ENCODE data around the gene EGFLAM.

EGFLAM gene

DNA sequence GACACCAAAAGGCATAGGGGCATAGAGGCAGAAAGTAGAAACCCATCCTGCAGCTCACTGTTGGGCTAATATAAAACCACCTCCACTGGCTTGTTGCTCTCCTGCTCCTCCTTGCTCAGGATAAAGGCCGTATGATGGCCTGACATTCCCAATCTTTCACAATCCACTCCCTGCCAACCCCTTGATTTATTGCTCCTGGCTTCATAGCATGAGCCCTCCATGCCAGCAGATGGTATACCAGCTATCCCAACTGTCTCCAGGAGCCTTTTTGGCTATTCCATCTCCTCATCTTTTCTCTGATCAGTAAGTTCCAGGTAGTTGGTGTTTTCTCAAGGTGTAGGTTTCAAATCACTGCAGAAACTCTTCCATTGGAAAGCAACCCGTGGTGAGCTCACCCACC is 128.8 kb downstream of the EGFLAM start:
- H3K4me3 ChIP-seq (replicated peaks; ENCODE audit: low read depth, low read length) = no peak overlapping the region
- TF ChIP-seq, protein P1, sequence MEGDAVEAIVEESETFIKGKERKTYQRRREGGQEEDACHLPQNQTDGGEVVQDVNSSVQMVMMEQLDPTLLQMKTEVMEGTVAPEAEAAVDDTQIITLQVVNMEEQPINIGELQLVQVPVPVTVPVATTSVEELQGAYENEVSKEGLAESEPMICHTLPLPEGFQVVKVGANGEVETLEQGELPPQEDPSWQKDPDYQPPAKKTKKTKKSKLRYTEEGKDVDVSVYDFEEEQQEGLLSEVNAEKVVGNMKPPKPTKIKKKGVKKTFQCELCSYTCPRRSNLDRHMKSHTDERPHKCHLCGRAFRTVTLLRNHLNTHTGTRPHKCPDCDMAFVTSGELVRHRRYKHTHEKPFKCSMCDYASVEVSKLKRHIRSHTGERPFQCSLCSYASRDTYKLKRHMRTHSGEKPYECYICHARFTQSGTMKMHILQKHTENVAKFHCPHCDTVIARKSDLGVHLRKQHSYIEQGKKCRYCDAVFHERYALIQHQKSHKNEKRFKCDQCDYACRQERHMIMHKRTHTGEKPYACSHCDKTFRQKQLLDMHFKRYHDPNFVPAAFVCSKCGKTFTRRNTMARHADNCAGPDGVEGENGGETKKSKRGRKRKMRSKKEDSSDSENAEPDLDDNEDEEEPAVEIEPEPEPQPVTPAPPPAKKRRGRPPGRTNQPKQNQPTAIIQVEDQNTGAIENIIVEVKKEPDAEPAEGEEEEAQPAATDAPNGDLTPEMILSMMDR (IDR thresholded peaks at IDR 0.05; ENCODE audit: low read length, missing control alignments) = no peak
- DNase-seq (ENCODE audit: low read depth) = no peak

DNA sequence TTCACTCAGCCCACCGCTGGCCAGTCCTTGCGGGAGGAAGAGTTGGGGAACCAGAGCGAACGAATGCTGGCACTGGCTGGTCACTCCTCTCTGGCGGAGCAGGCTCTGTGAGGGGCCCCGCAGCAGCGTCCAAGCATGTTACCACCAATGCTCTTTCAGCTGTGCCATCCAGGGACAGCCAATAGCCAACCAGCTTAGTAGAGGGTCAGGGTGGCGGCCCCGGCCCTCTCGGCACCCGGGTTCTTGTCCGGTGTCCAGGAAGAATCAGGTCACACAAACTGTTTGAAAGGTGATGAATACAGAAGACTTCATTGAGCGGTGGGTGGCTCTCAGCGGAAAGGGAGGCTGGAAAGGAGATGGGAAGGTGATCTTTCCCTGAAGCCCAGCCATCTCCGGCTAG is 135.3 kb downstream of the EGFLAM start:
- H3K4me3 ChIP-seq (replicated peaks; ENCODE audit: low read depth, low read length) = no peak overlapping the region
- DNase-seq (ENCODE audit: low read depth) = no peak
- TF ChIP-seq, protein P1 (IDR thresholded peaks at IDR 0.05; ENCODE audit: low read length, missing control alignments) = no peak

DNA sequence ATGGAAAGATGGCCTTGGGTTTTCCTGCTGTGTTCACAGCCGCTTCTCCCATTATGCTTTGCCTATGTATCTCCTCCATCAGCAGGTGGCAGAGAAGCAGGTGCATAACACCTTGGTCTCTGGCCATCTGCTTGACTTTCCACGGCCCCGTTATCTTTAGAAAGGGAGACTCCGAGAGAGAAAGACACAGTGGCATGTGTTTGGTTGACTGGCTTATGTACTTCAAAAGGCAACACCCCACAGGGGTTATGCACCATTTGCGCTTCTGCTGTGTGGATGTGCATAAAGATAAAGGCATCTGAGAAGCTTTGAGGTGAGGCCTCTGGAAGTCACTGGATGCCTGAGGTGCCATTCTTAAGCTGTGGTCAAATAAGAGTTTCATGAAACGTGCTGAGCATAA is 138.4 kb downstream of the EGFLAM start:
- DNase-seq (ENCODE audit: low read depth) = no peak
- TF ChIP-seq, protein P1 (IDR thresholded peaks at IDR 0.05; ENCODE audit: low read length, missing control alignments) = no peak

DNA sequence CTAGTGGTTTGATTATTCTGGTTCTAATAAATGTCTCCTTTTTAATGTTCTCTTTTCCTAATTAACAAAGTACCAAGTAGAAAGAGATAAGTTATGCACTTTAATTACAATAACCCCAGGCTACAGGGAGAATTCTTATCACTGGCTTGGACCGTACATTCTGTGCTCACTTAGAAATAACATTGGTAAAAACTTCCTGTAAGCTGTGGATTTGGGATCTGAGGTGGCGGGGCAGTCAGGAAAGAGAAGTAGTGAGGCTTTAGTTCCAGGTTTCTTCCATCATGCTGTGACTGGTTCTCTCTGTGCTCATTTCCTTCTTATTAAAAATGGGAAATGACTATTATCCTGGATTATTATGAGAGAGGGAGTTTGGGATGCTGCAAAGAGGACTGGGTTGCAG is 142.0 kb downstream of the EGFLAM start:
- TF ChIP-seq, protein P1 (IDR thresholded peaks at IDR 0.05; ENCODE audit: low read length, missing control alignments) = no peak
- DNase-seq (ENCODE audit: low read depth) = no peak

More for the DNA sequence above, 138.4 kb downstream of the EGFLAM start:
- no peak overlapping the region for H3K4me3 ChIP-seq (replicated peaks; ENCODE audit: low read depth, low read length)

DNA sequence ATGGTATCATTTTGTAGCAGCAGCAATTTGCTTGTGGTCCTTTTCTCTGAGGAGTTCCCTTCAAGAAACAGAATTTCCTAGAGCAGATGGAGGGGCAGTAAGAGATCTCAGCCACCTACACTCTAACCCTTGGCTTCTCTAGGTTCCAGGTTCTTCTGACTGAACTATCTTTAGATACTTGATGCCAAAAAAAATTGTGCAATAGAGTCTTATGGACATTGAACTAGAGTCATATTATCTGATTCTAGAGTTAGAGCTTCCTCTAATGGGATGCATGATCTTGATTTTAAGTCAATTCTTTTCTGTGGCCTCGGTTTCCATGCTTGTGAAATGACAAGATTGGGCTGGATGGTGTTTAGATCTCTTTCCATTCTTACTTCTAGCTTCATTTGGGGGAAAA is 142.8 kb downstream of the EGFLAM start:
- TF ChIP-seq, protein P1 (IDR thresholded peaks at IDR 0.05; ENCODE audit: low read length, missing control alignments) = no peak
- no peak overlapping the region for H3K4me3 ChIP-seq (replicated peaks; ENCODE audit: low read depth, low read length)
- DNase-seq (ENCODE audit: low read depth) = no peak

More for the DNA sequence above, 142.0 kb downstream of the EGFLAM start:
- no peak overlapping the region for H3K4me3 ChIP-seq (replicated peaks; ENCODE audit: low read depth, low read length)

DNA sequence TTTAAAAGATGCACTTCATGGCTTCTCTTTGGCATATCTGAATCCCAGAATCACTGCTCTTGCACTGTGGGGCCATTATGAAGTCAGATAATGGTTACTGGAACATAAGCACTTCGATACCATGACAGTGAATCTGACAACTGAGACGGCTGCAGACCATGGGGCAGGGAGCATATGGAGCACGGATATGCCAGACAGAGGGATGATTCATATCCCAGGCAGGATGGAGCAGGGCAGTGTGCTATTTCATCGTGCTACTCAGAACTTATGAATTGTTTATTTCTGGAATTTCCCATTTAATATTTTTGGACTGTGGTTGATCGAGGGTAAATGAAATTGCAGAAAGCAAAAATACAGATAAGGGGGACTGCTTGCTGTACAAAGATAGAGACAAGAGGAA is 145.0 kb downstream of the EGFLAM start:
- TF ChIP-seq, protein P1 (IDR thresholded peaks at IDR 0.05; ENCODE audit: low read length, missing control alignments) = no peak

DNA sequence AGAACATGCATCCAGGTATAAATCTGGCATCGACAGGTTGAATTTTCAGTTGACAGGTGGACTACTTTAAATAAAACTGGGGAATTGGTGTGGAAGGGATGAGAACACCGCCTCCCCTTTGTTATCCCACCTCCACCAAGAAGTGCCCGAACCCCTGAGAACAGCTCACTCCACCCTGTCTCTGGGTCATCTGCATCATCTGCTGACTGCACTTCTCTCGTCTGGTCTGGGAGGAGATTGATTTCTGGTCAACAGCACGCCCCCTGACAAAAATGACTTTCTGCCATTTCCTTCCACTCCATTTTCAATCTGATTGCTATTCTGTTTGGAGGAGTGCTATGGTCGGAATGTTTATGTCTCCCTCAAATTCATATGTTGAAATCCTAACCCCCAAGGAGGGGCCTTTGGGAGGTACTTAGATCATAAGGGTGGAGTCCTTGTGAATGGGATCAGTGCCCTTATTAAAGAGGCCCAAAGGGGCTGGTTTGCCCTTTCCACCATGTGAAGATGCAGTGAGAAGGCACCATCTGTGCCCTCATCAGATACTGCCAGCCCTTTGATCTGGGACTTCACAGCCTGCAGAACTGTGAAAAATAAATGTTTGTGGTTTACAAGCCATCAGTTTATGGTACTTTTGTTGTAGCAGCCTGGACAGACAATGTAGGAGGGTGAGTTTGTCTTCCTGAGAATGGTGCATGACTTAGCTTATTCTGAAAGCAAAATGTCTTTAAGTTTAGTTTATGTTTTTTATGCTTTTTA is 145.7 kb downstream of the EGFLAM start:
- TF ChIP-seq, protein P1 (IDR thresholded peaks at IDR 0.05; ENCODE audit: low read length, missing control alignments) = no peak
- H3K4me3 ChIP-seq (replicated peaks; ENCODE audit: low read depth, low read length) = no peak overlapping the region
- no peak for DNase-seq (ENCODE audit: low read depth)

More for the DNA sequence above, 145.0 kb downstream of the EGFLAM start:
- peak; percentile 33 for DNase-seq (ENCODE audit: low read depth)
- H3K4me3 ChIP-seq (replicated peaks; ENCODE audit: low read depth, low read length) = no peak overlapping the region
